Hepatocyte (in vitro differentiated cells): ENCODE measurements around the gene UGT1A7. TPM values are rescaled to one million over a fixed set of nuclear protein-coding genes. Genes with fewer than 3 reads are reported as not detected.
A peak's percentile ranks its signal among the peaks of the same experiment; 100 is the strongest.
"Not testable (repeated sequence)": the region's sequence is repeated elsewhere in the genome, so short reads cannot be mapped to it uniquely, and the experiment has no call there.

Source experiments
- DNase-seq: peaks from one replicate; pipeline ENCODE4 v3.0.0-alpha.2; 2016; ENCODE audit warnings: low spot score
- H2AFZ ChIP-seq: fragments of 200-600 bp; sonication (generic); 2 replicates; pipeline ENCODE4 v1.6.0; 2016; ENCODE audit warnings: antibody characterized with exemption, mild to moderate bottlenecking
- H3K27ac ChIP-seq: fragments of 200-600 bp; sonication (generic); 2 replicates; pipeline ENCODE4 v1.5.1; 2016; ENCODE audit warnings: mild to moderate bottlenecking
- H3K27me3 ChIP-seq: fragments of 200-600 bp; sonication (generic); 2 replicates; pipeline ENCODE4 v1.6.1; 2016
- H3K36me3 ChIP-seq: fragments of 200-600 bp; sonication (generic); replicated peaks from 2 replicates; pipeline ENCODE4 v1.5.1; 2016; ENCODE audit warnings: low read depth; ENCODE audit not compliant: insufficient read depth
- H3K4me1 ChIP-seq: fragments of 200-600 bp; sonication (generic); 2 replicates; pipeline ENCODE4 v1.5.1; 2016; ENCODE audit warnings: mild to moderate bottlenecking, moderate library complexity; ENCODE audit not compliant: insufficient read depth
- H3K4me2 ChIP-seq: fragments of 200-600 bp; sonication (generic); 2 replicates; pipeline ENCODE4 v1.6.0; 2016
- H3K4me3 ChIP-seq: fragments of 200-600 bp; sonication (generic); 2 replicates; pipeline ENCODE4 v1.5.1; 2016; ENCODE audit warnings: mild to moderate bottlenecking
- H3K79me2 ChIP-seq: fragments of 200-600 bp; sonication (generic); 2 replicates; pipeline ENCODE4 v1.6.0; 2017; ENCODE audit warnings: mild to moderate bottlenecking
- H3K9me2 ChIP-seq: fragments of 200-600 bp; sonication (generic); replicated peaks from 2 replicates; pipeline ENCODE4 v1.6.0; 2017; ENCODE audit warnings: mild to moderate bottlenecking; ENCODE audit not compliant: insufficient read depth
- H3K9me3 ChIP-seq: fragments of 200-600 bp; sonication (generic); 2 replicates; pipeline ENCODE4 v1.5.1; 2016; ENCODE audit warnings: low read depth, mild to moderate bottlenecking
- H4K20me1 ChIP-seq: fragments of 200-600 bp; sonication (generic); 2 replicates; pipeline ENCODE4 v1.6.0; 2016; ENCODE audit warnings: mild to moderate bottlenecking; ENCODE audit not compliant: insufficient read depth, poor library complexity, severe bottlenecking
- EZH2 ChIP-seq: fragments of 200-600 bp; sonication (generic); IDR thresholded peaks from 2 replicates; pipeline ENCODE4 v1.6.1; 2016; ENCODE audit warnings: antibody characterized with exemption, mild to moderate bottlenecking, borderline replicate concordance
- EZH2phosphoT487 ChIP-seq: fragments of 200-600 bp; sonication (generic); IDR thresholded peaks from one replicate; pipeline ENCODE4 v1.6.1; 2018; ENCODE audit warnings: antibody characterized with exemption, mild to moderate bottlenecking, low read depth, moderate library complexity; ENCODE audit not compliant: unreplicated experiment, severe bottlenecking
- WGBS: methylation state at CpG from one replicate; pipeline ENCODE4 v1.1.6; 2016; ENCODE audit warnings: low lambda C conversion rate; ENCODE audit errors: missing lambda C conversion rate; 5-methylcytosine and 5-hydroxymethylcytosine counted together
- polyA plus RNA-seq: library from polyadenylated mRNA; unstranded; fragments of >200 nt; fragmentation: Nextera tagmentation; extraction: Ambion mirVana; gene quantifications from 2 replicates; pipeline ENCODE4 v1.2.1, GENCODE V29; 2016
- total RNA-seq: library from RNA; depleted of rRNA; stranded (reverse); fragments of >200 nt; gene quantifications from 2 replicates; pipeline ENCODE4 v1.2.3, GENCODE V29; 2014
- TF ChIP-seq, protein P1 (sequence below): fragments of 200-600 bp; sonication (generic); IDR thresholded peaks from 2 replicates; pipeline ENCODE4 v1.5.1; 2016; ENCODE audit warnings: antibody characterized with exemption, mild to moderate bottlenecking; ENCODE audit not compliant: poor library complexity

Gene UGT1A7
- total and polyA plus RNA-seq, 2 experiments from 2014 or later: 0.07 TPM; not detected in 1

DNA sequence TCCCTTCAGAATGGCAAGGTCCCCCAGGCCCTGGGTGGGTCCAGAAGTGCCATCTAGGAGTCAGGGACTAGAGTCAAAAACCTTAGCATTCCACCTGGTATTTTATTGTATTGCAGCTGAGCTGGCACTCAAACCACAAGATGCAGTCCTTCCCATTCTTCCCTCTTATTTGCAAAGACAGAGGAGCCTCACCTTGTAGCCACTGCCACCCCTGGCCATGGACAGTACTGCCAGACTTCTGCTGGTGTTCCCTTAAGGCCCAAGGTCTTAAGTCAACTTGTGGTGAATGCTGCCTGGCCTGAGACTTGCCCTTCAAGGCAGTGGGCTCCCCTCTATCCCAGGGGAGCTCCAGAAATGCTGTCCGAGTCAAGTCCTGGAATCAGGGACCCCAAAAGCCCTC, 38.6 kb upstream of the UGT1A7 start:
- whole genome bisulfite sequencing: 87% methylated on average over 1 of the region's 1 CpG
- DNase-seq: peak; percentile 3

DNA sequence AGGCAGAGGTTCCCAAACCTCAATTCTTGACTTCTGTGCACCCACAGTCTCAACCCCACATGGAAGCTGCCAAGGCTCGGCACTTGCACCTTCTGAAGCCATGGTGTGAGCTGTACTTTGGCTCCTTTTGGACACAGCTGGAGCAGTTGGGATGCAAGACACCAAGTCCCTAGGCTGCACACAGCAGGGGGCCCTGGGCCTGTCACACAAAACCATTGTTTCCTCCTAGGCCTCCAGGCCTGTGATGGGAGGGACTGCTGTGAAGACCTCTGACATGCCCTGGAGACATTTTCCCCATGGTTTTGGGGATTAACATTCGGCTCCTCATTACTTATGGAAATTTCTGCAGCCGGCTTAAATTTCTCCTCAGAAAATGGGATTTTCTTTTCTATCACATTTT, 35.7 kb upstream of the UGT1A7 start:
- H3K9me3 ChIP-seq, H3K4me3 ChIP-seq, H3K36me3 ChIP-seq, H3K27ac ChIP-seq, H3K4me2 ChIP-seq, H4K20me1 ChIP-seq, H3K27me3 ChIP-seq, H3K4me1 ChIP-seq, H3K9me2 ChIP-seq, H2AFZ ChIP-seq, DNase-seq, H3K79me2 ChIP-seq: not testable (repeated sequence)
- WGBS: 90% methylated on average over 3 of the region's 3 CpGs

More for the DNA sequence above, 38.6 kb upstream of the UGT1A7 start:
- Histone ChIP-seq H3K79me2 (no peaks in the 10 kb centered on the region), H3K4me3 (no peak overlapping the region), H4K20me1 (no peaks in the 10 kb centered on the region), H3K4me2 (no peak overlapping the region), H2AFZ (no peak overlapping the region), H3K36me3 (no peaks in the 10 kb centered on the region), H3K27me3 (no peaks in the 10 kb centered on the region), H3K9me2 (no peaks in the 10 kb centered on the region), H3K27ac (no peak overlapping the region), H3K9me3 (no peaks in the 10 kb centered on the region), H3K4me1 (no peaks in the 10 kb centered on the region)
- TF ChIP-seq, protein P1, sequence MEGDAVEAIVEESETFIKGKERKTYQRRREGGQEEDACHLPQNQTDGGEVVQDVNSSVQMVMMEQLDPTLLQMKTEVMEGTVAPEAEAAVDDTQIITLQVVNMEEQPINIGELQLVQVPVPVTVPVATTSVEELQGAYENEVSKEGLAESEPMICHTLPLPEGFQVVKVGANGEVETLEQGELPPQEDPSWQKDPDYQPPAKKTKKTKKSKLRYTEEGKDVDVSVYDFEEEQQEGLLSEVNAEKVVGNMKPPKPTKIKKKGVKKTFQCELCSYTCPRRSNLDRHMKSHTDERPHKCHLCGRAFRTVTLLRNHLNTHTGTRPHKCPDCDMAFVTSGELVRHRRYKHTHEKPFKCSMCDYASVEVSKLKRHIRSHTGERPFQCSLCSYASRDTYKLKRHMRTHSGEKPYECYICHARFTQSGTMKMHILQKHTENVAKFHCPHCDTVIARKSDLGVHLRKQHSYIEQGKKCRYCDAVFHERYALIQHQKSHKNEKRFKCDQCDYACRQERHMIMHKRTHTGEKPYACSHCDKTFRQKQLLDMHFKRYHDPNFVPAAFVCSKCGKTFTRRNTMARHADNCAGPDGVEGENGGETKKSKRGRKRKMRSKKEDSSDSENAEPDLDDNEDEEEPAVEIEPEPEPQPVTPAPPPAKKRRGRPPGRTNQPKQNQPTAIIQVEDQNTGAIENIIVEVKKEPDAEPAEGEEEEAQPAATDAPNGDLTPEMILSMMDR: peak; percentile 8
- TF ChIP-seq EZH2: no peak

DNA sequence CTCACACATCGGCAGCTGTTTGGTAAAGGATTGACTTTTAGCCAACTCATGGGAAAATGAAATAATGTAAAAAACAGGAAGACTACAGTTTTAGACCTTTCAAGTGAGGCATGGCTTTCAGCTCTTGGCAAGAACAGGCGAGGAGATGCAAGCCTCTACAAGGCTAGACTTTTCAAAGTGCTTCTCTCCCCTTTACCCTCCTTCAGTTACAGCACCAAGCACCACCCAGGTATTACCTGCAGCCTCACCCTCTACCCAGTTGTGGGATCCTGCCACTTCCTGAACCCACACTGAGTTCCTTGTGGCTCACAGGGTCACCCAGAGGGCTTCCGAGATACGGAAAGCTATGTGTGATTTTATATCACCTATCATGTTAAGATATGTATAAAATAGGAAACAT, 30.7 kb upstream of the UGT1A7 start:
- no peak overlapping the region for H3K27ac ChIP-seq

DNA sequence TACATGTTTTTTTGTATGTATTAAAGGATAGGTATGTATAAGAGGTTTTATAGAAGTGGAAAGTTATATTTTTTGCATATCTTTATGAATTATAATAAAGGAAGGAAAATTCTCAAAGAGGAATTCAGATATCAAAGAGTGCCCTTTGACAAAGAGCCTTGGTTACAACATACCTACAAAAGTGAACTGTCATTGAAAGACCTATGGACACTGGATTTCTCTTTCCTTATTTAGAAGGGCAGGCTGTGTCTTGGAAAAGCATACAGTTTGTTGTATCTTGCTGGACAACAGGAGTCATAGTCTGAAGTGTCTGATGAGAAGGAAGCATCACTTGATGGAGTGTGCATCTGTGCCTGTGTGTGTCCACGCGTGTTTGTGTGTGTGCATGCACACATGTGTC, 30.3 kb upstream of the UGT1A7 start:
- Histone ChIP-seq H2AFZ (no peak overlapping the region), H3K27me3 (no peaks in the 10 kb centered on the region), H3K4me3 (no peak overlapping the region), H4K20me1 (no peaks in the 10 kb centered on the region), H3K27ac (no peak overlapping the region), H3K4me1 (no peaks in the 10 kb centered on the region), H3K9me2 (no peaks in the 10 kb centered on the region), H3K79me2 (no peaks in the 10 kb centered on the region), H3K4me2 (no peak overlapping the region), H3K9me3 (no peaks in the 10 kb centered on the region), H3K36me3 (no peaks in the 10 kb centered on the region)
- TF ChIP-seq, protein P1: no peak
- no peak for TF ChIP-seq EZH2
- no peak for TF ChIP-seq EZH2phosphoT487
- DNase-seq: no peak
- WGBS: 93% methylated on average over 2 of the region's 2 CpGs

More for the DNA sequence above, 30.7 kb upstream of the UGT1A7 start:
- Histone ChIP-seq H3K9me3 (no peaks in the 10 kb centered on the region), H3K9me2 (no peaks in the 10 kb centered on the region), H3K27me3 (no peaks in the 10 kb centered on the region), H2AFZ (no peak overlapping the region), H4K20me1 (no peaks in the 10 kb centered on the region), H3K4me1 (no peaks in the 10 kb centered on the region), H3K4me2 (no peak overlapping the region), H3K79me2 (no peaks in the 10 kb centered on the region), H3K36me3 (no peaks in the 10 kb centered on the region), H3K4me3 (no peak overlapping the region)
- TF ChIP-seq, protein P1: no peak
- TF ChIP-seq EZH2phosphoT487 (no peak), EZH2 (no peak)
- no peak for DNase-seq
- 85% methylated on average over 4 of the region's 4 CpGs for WGBS
